HEK293 (cell line): ENCODE results near the gene CD81.

Source experiments
- CTCF ChIA-PET: fragments of 350-600 bp; formaldehyde crosslinking; extraction: SDS; loops from one replicate; lab custom pipeline; 2021; ENCODE audit warnings: antibody characterized with exemption; lab: Yijun Ruan, JAX
- POLR2A ChIA-PET: fragments of 300-600 bp; formaldehyde crosslinking; extraction: SDS; loops from one replicate; lab custom pipeline; 2020; ENCODE audit warnings: antibody characterized with exemption, inconsistent platforms; lab: Yijun Ruan, JAX
- H3K27ac ChIP-seq: fragments of 200-500 bp; sonication (Bioruptor generic); 2 replicates; pipeline ENCODE4 v1.5.1; 2014; ENCODE audit warnings: low read depth, low read length, control low read depth, inconsistent platforms; ENCODE audit errors: extremely low read depth
- H3K36me3 ChIP-seq, 2 experiments: fragments of 200-500 bp in 1 of 2; sonication (Bioruptor generic) in 1 of 2; 1 replicate in 1 of 2; 2 replicates in 1 of 2; pipeline ENCODE4 v1.5.1; 2014 to 2017; ENCODE audit warnings: inconsistent platforms in 2 of 2, low read length in 2 of 2; ENCODE audit not compliant: control insufficient read depth in 2 of 2, insufficient read depth in 1 of 2
- H3K4me1 ChIP-seq: fragments of 200-500 bp; sonication (Bioruptor generic); 2 replicates; pipeline ENCODE4 v1.5.1; 2014; ENCODE audit warnings: mild to moderate bottlenecking, low read length, inconsistent platforms; ENCODE audit not compliant: control insufficient read depth, insufficient read depth
- H3K4me3 ChIP-seq: 2 replicates; pipeline ENCODE4 v1.5.1; 2011; ENCODE audit warnings: low read depth, mild to moderate bottlenecking, control low read depth, low read length, moderate library complexity
- H3K9me3 ChIP-seq: fragments of 200-500 bp; sonication (Bioruptor generic); 2 replicates; pipeline ENCODE4 v1.5.1; 2014; ENCODE audit warnings: low read depth, low read length, inconsistent platforms; ENCODE audit not compliant: control insufficient read depth, insufficient read depth
- BCL6B ChIP-seq: fragments of 450-650 bp; formaldehyde crosslinking; IDR thresholded peaks from 2 replicates; pipeline ENCODE4 v1.5.1; 2017; ENCODE audit warnings: missing biosample characterization, missing genetic modification characterization
- GFI1B ChIP-seq: fragments of 450-650 bp; formaldehyde crosslinking; IDR thresholded peaks from 2 replicates; pipeline ENCODE4 v1.5.1; 2016; ENCODE audit warnings: missing biosample characterization, missing genetic modification characterization
- REST ChIP-seq: fragments of 450-650 bp; formaldehyde crosslinking; IDR thresholded peaks from 2 replicates; pipeline ENCODE4 v1.5.1; 2016; ENCODE audit warnings: missing biosample characterization, missing genetic modification characterization
- ZBTB7A ChIP-seq: fragments of 450-650 bp; formaldehyde crosslinking; IDR thresholded peaks from 2 replicates; pipeline ENCODE4 v1.5.1; 2016; ENCODE audit warnings: low read depth, missing biosample characterization, missing genetic modification characterization
- ZNF114 ChIP-seq: fragments of 450-650 bp; formaldehyde crosslinking; IDR thresholded peaks from 2 replicates; pipeline ENCODE4 v1.5.0; 2017; ENCODE audit warnings: missing biosample characterization, missing genetic modification characterization
- ZNF132 ChIP-seq: fragments of 450-650 bp; formaldehyde crosslinking; IDR thresholded peaks from 2 replicates; pipeline ENCODE4 v1.5.1; 2017; ENCODE audit warnings: missing biosample characterization, missing genetic modification characterization, borderline replicate concordance
- ZNF169 ChIP-seq: fragments of 450-650 bp; formaldehyde crosslinking; IDR thresholded peaks from 2 replicates; pipeline ENCODE4 v1.5.1; 2016; ENCODE audit warnings: missing biosample characterization, missing genetic modification characterization
- ZNF311 ChIP-seq: fragments of 450-650 bp; formaldehyde crosslinking; IDR thresholded peaks from 2 replicates; pipeline ENCODE4 v1.5.1; 2017; ENCODE audit warnings: missing biosample characterization, missing genetic modification characterization, borderline replicate concordance
- ZNF37A ChIP-seq: fragments of 450-650 bp; IDR thresholded peaks from 2 replicates; pipeline ENCODE4 v1.5.1; 2018; ENCODE audit warnings: missing biosample characterization, missing genetic modification characterization
- ZNF530 ChIP-seq: fragments of 450-650 bp; formaldehyde crosslinking; IDR thresholded peaks from 2 replicates; pipeline ENCODE4 v1.5.1; 2016; ENCODE audit warnings: low read depth, missing biosample characterization, missing genetic modification characterization
- ZNF660 ChIP-seq: fragments of 450-650 bp; IDR thresholded peaks from 2 replicates; pipeline ENCODE4 v1.5.1; 2018; ENCODE audit warnings: missing biosample characterization, mild to moderate bottlenecking, missing genetic modification characterization
- ZNF692 ChIP-seq: fragments of 450-650 bp; formaldehyde crosslinking; IDR thresholded peaks from 2 replicates; pipeline ENCODE4 v1.5.1; 2016; ENCODE audit warnings: missing biosample characterization, missing genetic modification characterization
- ZNF707 ChIP-seq: fragments of 450-650 bp; formaldehyde crosslinking; IDR thresholded peaks from 2 replicates; pipeline ENCODE4 v1.5.1; 2016; ENCODE audit warnings: missing biosample characterization, missing genetic modification characterization
- ZNF777 ChIP-seq: fragments of 450-650 bp; formaldehyde crosslinking; IDR thresholded peaks from 2 replicates; pipeline ENCODE4 v1.5.1; 2017; ENCODE audit warnings: missing biosample characterization, missing genetic modification characterization, borderline replicate concordance
- ZNF791 ChIP-seq: fragments of 450-650 bp; formaldehyde crosslinking; IDR thresholded peaks from 2 replicates; pipeline ENCODE4 v1.5.1; 2016; ENCODE audit warnings: missing biosample characterization, missing genetic modification characterization
- ZNF830 ChIP-seq: fragments of 450-650 bp; IDR thresholded peaks from 2 replicates; pipeline ENCODE4 v1.5.0; 2018; ENCODE audit warnings: missing biosample characterization, missing genetic modification characterization, low read depth, mild to moderate bottlenecking, moderate library complexity
- ZNF843 ChIP-seq: fragments of 450-650 bp; formaldehyde crosslinking; IDR thresholded peaks from 2 replicates; pipeline ENCODE4 v1.5.1; 2016; ENCODE audit warnings: missing biosample characterization, missing genetic modification characterization
- ZSCAN5A ChIP-seq: fragments of 450-650 bp; formaldehyde crosslinking; IDR thresholded peaks from 2 replicates; pipeline ENCODE4 v1.5.1; 2016; ENCODE audit warnings: missing biosample characterization, missing genetic modification characterization

The CD81 gene

GRCh38 chr11:2415171-2415570 lies 38.1 kb downstream of the CD81 start (continued):
- TF ChIP-seq REST (tag by site-specific recombination): no peak
- TF ChIP-seq ZNF37A (tag by site-specific recombination): no peak
- no peak for TF ChIP-seq ZNF530 (tag by site-specific recombination)
- no peak for TF ChIP-seq ZNF114 (tag by site-specific recombination)
- TF ChIP-seq ZNF830 (tag by site-specific recombination): no peak
- no peak for TF ChIP-seq ZNF660 (tag by site-specific recombination)

- TF ChIP-seq BCL6B (no peak), ZNF707 (no peak), ZNF530 (tag by site-specific recombination) (no peak), ZNF169 (tag by site-specific recombination) (no peak), ZNF311 (tag by site-specific recombination) (no peak), ZNF843 (tag by site-specific recombination) (no peak), ZNF132 (tag by site-specific recombination) (no peak), ZSCAN5A (tag by site-specific recombination) (no peak), ZNF692 (tag by site-specific recombination) (no peak), ZBTB7A (no peak), ZNF791 (no peak), GFI1B (tag by site-specific recombination) (no peak), ZNF777 (no peak)
- Histone ChIP-seq H3K4me3 (no peak overlapping the region), H3K9me3 (no peaks in the 10 kb centered on the region), H3K4me1 (no peaks in the 10 kb centered on the region), H3K27ac (no peak overlapping the region), H3K36me3 (no peaks in the 10 kb centered on the region)
- POLR2A ChIA-PET: interaction anchor here (0.5 kb wide), 1 partner anchor 39 kb away, joined by 3 read pairs; no protein-coding TSS in a partner anchor
- CTCF ChIA-PET: interaction anchor here (0.5 to 1.4 kb wide), 2 partner anchors 111 to 284 kb away, joined by 3 to 6 read pairs; partner anchors contain the start of gene KCNQ1OT1
Measured at GRCh38 chr11:2415601-2416380, 38.7 kb downstream of the CD81 start.
